Sigmoid colon (tissue), 7 donors: Measurements from ENCODE around the gene SPRED2. TPM values are rescaled to one million over a fixed set of nuclear protein-coding genes. Genes with fewer than 3 reads are reported as not detected.

Experiments
- DNase-seq: peaks from one replicate; pipeline ENCODE4 v3.0.0-alpha.2; 2019
- H3K27ac ChIP-seq, 4 donors: fragments of 200-600 bp; sonication (generic); one replicate each; pipeline ENCODE4 v1.5.1; 2016 to 2019; ENCODE audit warnings: mild to moderate bottlenecking in 1 of 4
- H3K27me3 ChIP-seq, 3 donors: fragments of 200-600 bp; sonication (generic); one replicate each; pipeline ENCODE4 v1.5.1; 2019; ENCODE audit warnings: mild to moderate bottlenecking in 1 of 3
- H3K36me3 ChIP-seq, 4 donors: fragments of 200-600 bp; sonication (generic); one replicate each; pipeline ENCODE4 v1.5.1; 2016 to 2019
- H3K4me1 ChIP-seq, 4 donors: fragments of 200-600 bp; sonication (generic); one replicate each; pipeline ENCODE4 v1.5.1; 2017 to 2019
- H3K4me3 ChIP-seq, 4 donors: fragments of 200-600 bp; sonication (generic); one replicate each; pipeline ENCODE4 v1.5.1; 2017 to 2019; ENCODE audit warnings: mild to moderate bottlenecking in 2 of 4, moderate library complexity in 1 of 4
- H3K9me3 ChIP-seq, 4 donors: fragments of 200-600 bp in 3 of 4; sonication (generic) in 3 of 4; one replicate each; pipeline versions ENCODE4 v1.5.1 to v1.6.1; 2013 to 2019
- EP300 ChIP-seq, 4 donors: sonication (generic); formaldehyde crosslinking; IDR thresholded peaks; one replicate each; pipeline ENCODE4 v1.6.1; 2017; ENCODE audit warnings: antibody characterized with exemption in 4 of 4
- POLR2A ChIP-seq, 2 donors: fragments of 450-650 bp; IDR thresholded peaks; one replicate each; pipeline ENCODE4 v1.6.1; 2016; ENCODE audit warnings: antibody characterized with exemption in 2 of 2, mild to moderate bottlenecking in 2 of 2, moderate library complexity in 2 of 2
- POLR2AphosphoS5 ChIP-seq, 4 donors: sonication (generic); formaldehyde crosslinking; IDR thresholded peaks; one replicate each; pipeline ENCODE4 v1.6.1; 2017; ENCODE audit warnings: antibody characterized with exemption in 4 of 4
- WGBS, 2 donors: extraction: QIAGEN DNeasy Blood & Tissue Kit; methylation state at CpG; one replicate each; pipeline ENCODE4 v1.1.7; 2013; 5-methylcytosine and 5-hydroxymethylcytosine counted together
- intact Hi-C: fragments of 100-400 bp; cut with DNase I; formaldehyde crosslinking; loops from one replicate; pipeline ENCODE4 v1.15.1; 2023
- polyA plus RNA-seq, 3 donors: library from polyadenylated mRNA; stranded (reverse); fragments of 200-250 nt; gene quantifications; one replicate each; pipeline ENCODE4 v1.2.3, GENCODE V29; 2013
- total RNA-seq, 4 donors: library from RNA; depleted of rRNA; stranded (reverse); fragments of >200 nt; gene quantifications; one replicate each; pipeline ENCODE4 v1.1.0, GENCODE V29; 2016
- TF ChIP-seq, protein P1 (sequence below), 4 experiments: fragments of 450-650 bp in 3 of 4; fragments of 200-600 bp in 1 of 4; IDR thresholded peaks; one replicate each; pipeline ENCODE4 v1.5.1; 2016 to 2019; ENCODE audit warnings: antibody characterized with exemption in 4 of 4, mild to moderate bottlenecking in 3 of 4, moderate library complexity in 2 of 4
- donor health status: healthy with polysubstance abuse.
- donor health status: Bipolar disorder and iron deficiency.
- donor health status: healthy.

The SPRED2 gene
- total and polyA plus RNA-seq, 7 donors = 6.1 to 31.2 (median 13.0) TPM

DNA sequence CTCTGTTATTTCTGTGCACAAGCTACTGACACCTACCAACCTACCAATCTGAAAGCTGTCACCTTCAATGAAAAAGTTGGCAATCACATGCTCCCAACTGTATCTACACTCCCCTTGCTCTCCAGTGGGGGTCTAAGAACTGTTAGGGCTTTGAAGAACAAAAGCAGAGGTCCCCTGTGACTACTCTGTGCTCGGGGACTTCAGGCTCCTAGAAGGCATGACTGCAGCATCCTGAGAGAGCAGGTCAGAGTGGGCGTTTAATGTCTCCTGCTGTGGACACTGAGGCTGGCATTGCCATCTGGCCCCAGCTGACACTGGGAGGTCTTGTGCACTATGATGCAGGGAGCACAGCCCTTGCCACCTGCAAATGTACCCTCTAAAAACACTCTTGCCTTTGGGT lies 111.5 kb downstream of the SPRED2 start:
- Histone ChIP-seq H3K4me1 (peaks cover 0 to 15% (median 10%) of the 10 kb centered on the region in 4 donors), H3K27me3 (no peaks in the 10 kb centered on the region), H3K4me3 (no peak overlapping the region), H3K9me3 (no peaks in the 10 kb centered on the region), H3K27ac (peak overlapping the region in 1 of 4 donors; percentile 49), H3K36me3 (peaks cover 0 to 5% (median 0%) of the 10 kb centered on the region in 4 donors)
- intact Hi-C loops = no loop called here
- WGBS, 2 donors = 79 to 95% methylated on average over 2 of the region's 2 CpGs
- no peak for TF ChIP-seq EP300 (IDR thresholded peaks at IDR 0.05)
- TF ChIP-seq, protein P1, sequence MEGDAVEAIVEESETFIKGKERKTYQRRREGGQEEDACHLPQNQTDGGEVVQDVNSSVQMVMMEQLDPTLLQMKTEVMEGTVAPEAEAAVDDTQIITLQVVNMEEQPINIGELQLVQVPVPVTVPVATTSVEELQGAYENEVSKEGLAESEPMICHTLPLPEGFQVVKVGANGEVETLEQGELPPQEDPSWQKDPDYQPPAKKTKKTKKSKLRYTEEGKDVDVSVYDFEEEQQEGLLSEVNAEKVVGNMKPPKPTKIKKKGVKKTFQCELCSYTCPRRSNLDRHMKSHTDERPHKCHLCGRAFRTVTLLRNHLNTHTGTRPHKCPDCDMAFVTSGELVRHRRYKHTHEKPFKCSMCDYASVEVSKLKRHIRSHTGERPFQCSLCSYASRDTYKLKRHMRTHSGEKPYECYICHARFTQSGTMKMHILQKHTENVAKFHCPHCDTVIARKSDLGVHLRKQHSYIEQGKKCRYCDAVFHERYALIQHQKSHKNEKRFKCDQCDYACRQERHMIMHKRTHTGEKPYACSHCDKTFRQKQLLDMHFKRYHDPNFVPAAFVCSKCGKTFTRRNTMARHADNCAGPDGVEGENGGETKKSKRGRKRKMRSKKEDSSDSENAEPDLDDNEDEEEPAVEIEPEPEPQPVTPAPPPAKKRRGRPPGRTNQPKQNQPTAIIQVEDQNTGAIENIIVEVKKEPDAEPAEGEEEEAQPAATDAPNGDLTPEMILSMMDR (IDR thresholded peaks at IDR 0.05) = no peak
- no peak for TF ChIP-seq POLR2A (IDR thresholded peaks at IDR 0.05)
- no peak for TF ChIP-seq POLR2AphosphoS5 (IDR thresholded peaks at IDR 0.05)
- DNase-seq = no peak

DNA sequence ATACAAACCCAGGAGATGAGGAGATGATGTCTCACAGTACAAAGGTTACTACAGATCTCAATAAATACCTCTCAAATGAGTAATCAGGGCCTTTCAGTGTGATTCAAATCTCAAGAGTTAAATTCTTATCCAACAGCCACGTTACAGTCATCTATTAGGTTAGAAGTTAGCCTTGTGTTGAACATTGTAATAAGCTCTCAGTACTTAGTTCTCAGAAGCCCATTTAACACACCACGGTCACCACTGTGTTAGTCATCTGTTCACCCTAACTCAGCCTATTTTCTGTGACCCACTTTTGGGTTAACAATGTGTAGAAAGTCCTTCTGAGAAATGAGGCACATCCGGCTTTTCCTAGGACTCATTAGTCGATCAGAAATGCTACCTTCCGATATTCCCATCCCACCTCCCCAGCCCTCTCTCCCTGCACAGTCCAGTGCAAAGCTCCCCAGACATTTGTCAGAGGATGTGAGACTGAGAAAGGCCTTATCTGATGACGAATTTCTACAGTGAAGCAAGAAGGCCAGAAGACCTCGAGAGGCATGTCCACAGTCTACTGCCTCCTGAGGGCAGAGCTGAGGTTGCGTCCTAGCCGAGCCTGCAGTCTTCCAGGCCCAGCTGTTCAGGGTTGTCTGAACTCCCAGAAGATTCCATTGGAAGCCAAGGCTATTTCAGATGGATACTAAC lies 112.2 kb downstream of the SPRED2 start:
- H3K27ac ChIP-seq = peak overlapping the region in 1 of 4 donors; percentile 49

DNA sequence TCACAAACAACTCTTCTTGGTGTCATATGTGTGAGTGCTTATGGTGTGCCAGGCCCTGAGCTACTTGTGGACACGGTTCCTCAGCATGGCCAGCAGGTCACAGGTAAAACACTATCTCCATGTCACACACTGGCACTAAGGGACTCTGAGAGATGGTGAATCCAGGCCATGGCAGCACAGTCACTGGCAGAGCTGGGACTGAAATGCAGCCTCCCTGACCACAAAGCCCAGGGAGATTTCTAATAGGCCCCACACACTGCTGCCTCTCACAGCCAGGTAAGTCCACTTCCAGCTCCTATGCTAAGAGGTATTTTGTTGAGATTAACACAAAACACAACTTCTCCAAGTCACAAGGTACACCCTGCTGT lies 112.7 kb downstream of the SPRED2 start:
- no peak overlapping the region for H3K4me3 ChIP-seq
- H3K36me3 ChIP-seq = peaks cover 0 to 14% (median 0%) of the 10 kb centered on the region in 4 donors
- no peaks in the 10 kb centered on the region for H3K27me3 ChIP-seq
- intact Hi-C loops = no loop called here
- H3K27ac ChIP-seq = peak overlapping the region in 1 of 4 donors; percentile 49
- no peak for DNase-seq
- no peaks in the 10 kb centered on the region for H3K9me3 ChIP-seq
- 95 to 100% methylated on average over 1 of the region's 1 CpG for WGBS, 2 donors
- no peak for TF ChIP-seq POLR2A (IDR thresholded peaks at IDR 0.05)
- TF ChIP-seq EP300 (IDR thresholded peaks at IDR 0.05) = no peak
- TF ChIP-seq, protein P1 (IDR thresholded peaks at IDR 0.05) = no peak
- no peak for TF ChIP-seq POLR2AphosphoS5 (IDR thresholded peaks at IDR 0.05)
- peaks cover 0 to 17% (median 10%) of the 10 kb centered on the region in 4 donors for H3K4me1 ChIP-seq

More for the DNA sequence above, 112.2 kb downstream of the SPRED2 start:
- Histone ChIP-seq H3K9me3 (no peaks in the 10 kb centered on the region), H3K27me3 (no peaks in the 10 kb centered on the region), H3K36me3 (peaks cover 0 to 9% (median 0%) of the 10 kb centered on the region in 4 donors), H3K4me1 (peaks cover 0 to 17% (median 10%) of the 10 kb centered on the region in 4 donors), H3K4me3 (no peak overlapping the region)
- intact Hi-C loops = no loop called here
- no peak for DNase-seq
- TF ChIP-seq, protein P1 (IDR thresholded peaks at IDR 0.05) = no peak
- TF ChIP-seq EP300 (IDR thresholded peaks at IDR 0.05) (no peak), POLR2AphosphoS5 (IDR thresholded peaks at IDR 0.05) (peak in 1 of 4 donors; percentile 13), POLR2A (IDR thresholded peaks at IDR 0.05) (no peak)
- WGBS, 2 donors = 73 to 76% methylated on average over 9 of the region's 9 CpGs

- Histone ChIP-seq H3K27ac (peak overlapping the region in 1 of 4 donors; percentile 49), H3K4me1 (peaks cover 0 to 17% (median 10%) of the 10 kb centered on the region in 4 donors), H3K36me3 (peaks cover 0 to 19% (median 0%) of the 10 kb centered on the region in 4 donors), H3K9me3 (no peaks in the 10 kb centered on the region), H3K27me3 (no peaks in the 10 kb centered on the region), H3K4me3 (no peak overlapping the region)
- intact Hi-C loops = no loop called here
- WGBS, 2 donors = 76 to 89% methylated on average over 5 of the region's 5 CpGs
- DNase-seq = peak; percentile 42
- TF ChIP-seq, protein P1 (IDR thresholded peaks at IDR 0.05) = no peak
- no peak for TF ChIP-seq POLR2AphosphoS5 (IDR thresholded peaks at IDR 0.05)
- TF ChIP-seq POLR2A (IDR thresholded peaks at IDR 0.05) = no peak
- no peak for TF ChIP-seq EP300 (IDR thresholded peaks at IDR 0.05)
These were observed 113.2 kb downstream of the SPRED2 start for GRCh38 chr2:65319072-65319673.
